Activated naive CD8-positive, alpha-beta T cell treated with anti-CD3 and anti-CD28 coated beads for 36 hours (primary cell): ENCODE data around the gene TTC28. TPM values are rescaled to one million over a fixed set of nuclear protein-coding genes. Genes with fewer than 3 reads are reported as not detected.

Source experiments
- DNase-seq: peaks from one replicate; pipeline ENCODE4 v3.0.0; 2021
- H3K27ac Mint-ChIP-seq: one replicate; pipeline ENCODE4 v1.8.0; 2022; ENCODE audit warnings: mild to moderate bottlenecking, moderate library complexity, mixed read lengths
- H3K27me3 Mint-ChIP-seq: one replicate; pipeline ENCODE4 v1.8.0; 2022; ENCODE audit warnings: mild to moderate bottlenecking, mixed read lengths
- H3K36me3 Mint-ChIP-seq: one replicate; pipeline ENCODE4 v1.8.0; 2021; ENCODE audit warnings: mild to moderate bottlenecking, mixed read lengths
- H3K4me1 Mint-ChIP-seq: one replicate; pipeline ENCODE4 v1.8.0; 2021; ENCODE audit warnings: mixed read lengths
- H3K4me3 Mint-ChIP-seq: one replicate; pipeline ENCODE4 v1.8.0; 2022; ENCODE audit warnings: mild to moderate bottlenecking, moderate library complexity, mixed read lengths
- H3K9me3 Mint-ChIP-seq: one replicate; pipeline ENCODE4 v1.8.0; 2022; ENCODE audit warnings: mixed read lengths
- total RNA-seq, 2 experiments: library from RNA; stranded (reverse); gene quantifications; one replicate each; pipeline ENCODE4 v1.2.3, GENCODE V29; 2021

TTC28 gene
- total RNA-seq, 2 experiments from 2014 or later = 1.0 to 1.9 TPM

GRCh38 chr22:28008649-28009048 lies 671.0 kb downstream of the TTC28 start:
- Mint-ChIP-seq H3K27me3 (no peaks in the 10 kb centered on the region), H3K4me3 (no peak overlapping the region)

GRCh38 chr22:28008056-28008455 lies 671.6 kb downstream of the TTC28 start:
- H3K36me3 Mint-ChIP-seq = no peaks in the 10 kb centered on the region
- H3K27me3 Mint-ChIP-seq = no peaks in the 10 kb centered on the region
- no peaks in the 10 kb centered on the region for H3K4me1 Mint-ChIP-seq
- H3K9me3 Mint-ChIP-seq = no peaks in the 10 kb centered on the region
- no peak overlapping the region for H3K27ac Mint-ChIP-seq
- H3K4me3 Mint-ChIP-seq = no peak overlapping the region
- no peak for DNase-seq

More at GRCh38 chr22:28008649-28009048, 671.0 kb downstream of the TTC28 start:
- Mint-ChIP-seq H3K4me1 (no peaks in the 10 kb centered on the region), H3K36me3 (no peaks in the 10 kb centered on the region), H3K9me3 (no peaks in the 10 kb centered on the region), H3K27ac (no peak overlapping the region)
- no peak for DNase-seq

GRCh38 chr22:28006271-28006670 lies 673.4 kb downstream of the TTC28 start:
- no peaks in the 10 kb centered on the region for H3K36me3 Mint-ChIP-seq
- no peak for DNase-seq
- no peak overlapping the region for H3K27ac Mint-ChIP-seq
- H3K9me3 Mint-ChIP-seq = no peaks in the 10 kb centered on the region
- H3K27me3 Mint-ChIP-seq = no peaks in the 10 kb centered on the region
- no peaks in the 10 kb centered on the region for H3K4me1 Mint-ChIP-seq
- no peak overlapping the region for H3K4me3 Mint-ChIP-seq

GRCh38 chr22:28005513-28005912 lies 674.1 kb downstream of the TTC28 start:
- H3K36me3 Mint-ChIP-seq = no peaks in the 10 kb centered on the region
- H3K27me3 Mint-ChIP-seq = no peaks in the 10 kb centered on the region
- no peaks in the 10 kb centered on the region for H3K9me3 Mint-ChIP-seq
- H3K27ac Mint-ChIP-seq = no peak overlapping the region
- no peak for DNase-seq
- H3K4me1 Mint-ChIP-seq = no peaks in the 10 kb centered on the region
- no peak overlapping the region for H3K4me3 Mint-ChIP-seq

- no peaks in the 10 kb centered on the region for H3K9me3 Mint-ChIP-seq
- no peak overlapping the region for H3K4me3 Mint-ChIP-seq
- no peak for DNase-seq
- H3K36me3 Mint-ChIP-seq = no peaks in the 10 kb centered on the region
- no peaks in the 10 kb centered on the region for H3K27me3 Mint-ChIP-seq
- no peak overlapping the region for H3K27ac Mint-ChIP-seq
- H3K4me1 Mint-ChIP-seq = no peaks in the 10 kb centered on the region
Observed at GRCh38 chr22:28004021-28004420, 675.6 kb downstream of the TTC28 start.

- H3K27ac Mint-ChIP-seq = no peak overlapping the region
- DNase-seq = no peak
- no peaks in the 10 kb centered on the region for H3K4me1 Mint-ChIP-seq
- no peaks in the 10 kb centered on the region for H3K9me3 Mint-ChIP-seq
- H3K36me3 Mint-ChIP-seq = no peaks in the 10 kb centered on the region
- no peak overlapping the region for H3K4me3 Mint-ChIP-seq
- no peaks in the 10 kb centered on the region for H3K27me3 Mint-ChIP-seq
Observed at GRCh38 chr22:28002863-28003565, 676.6 kb downstream of the TTC28 start.

GRCh38 chr22:28002181-28002700 lies 677.4 kb downstream of the TTC28 start:
- no peaks in the 10 kb centered on the region for H3K36me3 Mint-ChIP-seq
- H3K27ac Mint-ChIP-seq = no peak overlapping the region
- H3K4me1 Mint-ChIP-seq = no peaks in the 10 kb centered on the region
- H3K27me3 Mint-ChIP-seq = no peaks in the 10 kb centered on the region
- DNase-seq = no peak
- H3K9me3 Mint-ChIP-seq = no peaks in the 10 kb centered on the region
- H3K4me3 Mint-ChIP-seq = no peak overlapping the region

GRCh38 chr22:28001171-28001835 lies 678.3 kb downstream of the TTC28 start:
- H3K27me3 Mint-ChIP-seq = no peaks in the 10 kb centered on the region
- no peak overlapping the region for H3K4me3 Mint-ChIP-seq
- DNase-seq = no peak
- H3K9me3 Mint-ChIP-seq = no peaks in the 10 kb centered on the region
- H3K4me1 Mint-ChIP-seq = no peaks in the 10 kb centered on the region
- H3K27ac Mint-ChIP-seq = no peak overlapping the region
- H3K36me3 Mint-ChIP-seq = no peaks in the 10 kb centered on the region

- Mint-ChIP-seq H3K36me3 (no peaks in the 10 kb centered on the region), H3K4me3 (no peak overlapping the region), H3K27me3 (no peaks in the 10 kb centered on the region), H3K9me3 (no peaks in the 10 kb centered on the region), H3K27ac (no peak overlapping the region), H3K4me1 (no peaks in the 10 kb centered on the region)
- DNase-seq = no peak
Observed at GRCh38 chr22:28000361-28000760, 679.3 kb downstream of the TTC28 start.

- Mint-ChIP-seq H3K4me1 (no peaks in the 10 kb centered on the region), H3K27ac (no peak overlapping the region), H3K27me3 (no peaks in the 10 kb centered on the region), H3K36me3 (no peaks in the 10 kb centered on the region), H3K9me3 (no peaks in the 10 kb centered on the region), H3K4me3 (no peak overlapping the region)
- no peak for DNase-seq
Observed at GRCh38 chr22:27999876-28000275, 679.8 kb downstream of the TTC28 start.

GRCh38 chr22:27998511-27999410 lies 680.9 kb downstream of the TTC28 start:
- Mint-ChIP-seq H3K27ac (no peak overlapping the region), H3K9me3 (no peaks in the 10 kb centered on the region), H3K36me3 (no peaks in the 10 kb centered on the region), H3K27me3 (no peaks in the 10 kb centered on the region), H3K4me3 (no peak overlapping the region), H3K4me1 (no peaks in the 10 kb centered on the region)
- no peak for DNase-seq

GRCh38 chr22:27997538-27997937 lies 682.1 kb downstream of the TTC28 start:
- H3K36me3 Mint-ChIP-seq = no peaks in the 10 kb centered on the region
- no peaks in the 10 kb centered on the region for H3K27me3 Mint-ChIP-seq
- no peak overlapping the region for H3K4me3 Mint-ChIP-seq
- no peak for DNase-seq
- no peaks in the 10 kb centered on the region for H3K4me1 Mint-ChIP-seq
- H3K27ac Mint-ChIP-seq = no peak overlapping the region
- no peaks in the 10 kb centered on the region for H3K9me3 Mint-ChIP-seq

- no peaks in the 10 kb centered on the region for H3K36me3 Mint-ChIP-seq
- H3K27me3 Mint-ChIP-seq = no peaks in the 10 kb centered on the region
- no peaks in the 10 kb centered on the region for H3K4me1 Mint-ChIP-seq
- no peak overlapping the region for H3K4me3 Mint-ChIP-seq
- no peaks in the 10 kb centered on the region for H3K9me3 Mint-ChIP-seq
- no peak overlapping the region for H3K27ac Mint-ChIP-seq
- DNase-seq = no peak
Observed at GRCh38 chr22:27996981-27997380, 682.7 kb downstream of the TTC28 start.

- H3K9me3 Mint-ChIP-seq = no peaks in the 10 kb centered on the region
- no peaks in the 10 kb centered on the region for H3K36me3 Mint-ChIP-seq
- no peaks in the 10 kb centered on the region for H3K4me1 Mint-ChIP-seq
- H3K27ac Mint-ChIP-seq = no peak overlapping the region
- H3K4me3 Mint-ChIP-seq = no peak overlapping the region
- no peak for DNase-seq
- H3K27me3 Mint-ChIP-seq = no peaks in the 10 kb centered on the region
Observed at GRCh38 chr22:27996529-27996925, 683.1 kb downstream of the TTC28 start.
